HL-60/S4 (cell line): ENCODE results near the gene SLC6A13.

Experiments
- in situ Hi-C: fragments of 300-500 bp; cut with MboI; formaldehyde crosslinking; loops from 2 replicates; pipeline ENCODE4 v1.14.3; 2022; ENCODE audit warnings: low sequenced_read_pairs

SLC6A13 gene

DNA sequence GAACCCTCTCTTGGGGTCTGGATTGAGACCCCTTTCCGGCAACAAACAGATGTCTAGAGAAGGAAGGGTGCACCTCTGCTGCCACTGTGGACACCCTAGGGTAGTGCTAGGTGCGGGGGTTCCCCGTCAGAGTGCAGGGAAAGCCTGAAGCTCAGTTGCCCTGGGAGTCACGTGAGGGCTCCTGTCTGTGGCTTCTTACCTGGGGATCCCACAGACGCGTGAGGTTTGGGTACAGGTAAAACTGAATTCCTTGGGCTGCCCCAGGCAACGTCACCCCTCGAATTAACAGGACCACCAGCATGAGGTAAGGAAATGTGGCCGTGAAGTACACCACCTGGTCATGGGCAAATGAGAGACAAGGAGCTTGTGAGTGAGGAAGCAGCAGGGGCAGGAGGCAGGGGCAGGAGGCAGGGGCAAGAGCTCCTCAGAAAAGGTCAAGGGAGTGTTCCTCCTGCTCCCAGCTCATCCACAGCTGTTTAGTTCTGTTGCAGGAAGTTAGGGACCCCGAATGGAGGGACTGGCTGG lies 27.7 kb downstream of the SLC6A13 start:
- in situ Hi-C loops: no loop called here

DNA sequence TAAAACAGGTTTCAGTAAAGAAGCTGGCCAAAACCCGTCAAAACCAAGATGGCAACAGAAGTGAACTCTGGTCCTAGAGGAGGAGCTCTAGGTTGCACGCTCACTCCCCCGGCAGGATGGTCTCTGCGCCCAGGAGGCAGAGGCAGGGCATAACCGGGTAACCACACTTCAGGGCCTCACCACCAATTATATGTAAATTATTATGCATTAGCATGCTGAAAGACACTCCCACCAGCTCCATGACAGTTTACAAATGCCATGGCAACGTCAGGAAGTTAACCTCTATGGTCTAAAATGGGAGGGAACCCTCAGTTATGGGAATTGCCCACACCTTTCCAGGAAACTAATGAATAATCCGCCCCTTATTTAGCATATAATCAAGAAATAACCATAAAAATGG lies 28.6 kb downstream of the SLC6A13 start:
- in situ Hi-C loops: no loop called here

- in situ Hi-C loops: no loop called here
Observed at GRCh38 chr12:233615-233968, 29.0 kb downstream of the SLC6A13 start.

GRCh38 chr12:232731-233614 lies 29.7 kb downstream of the SLC6A13 start:
- in situ Hi-C loops: no loop called here

DNA sequence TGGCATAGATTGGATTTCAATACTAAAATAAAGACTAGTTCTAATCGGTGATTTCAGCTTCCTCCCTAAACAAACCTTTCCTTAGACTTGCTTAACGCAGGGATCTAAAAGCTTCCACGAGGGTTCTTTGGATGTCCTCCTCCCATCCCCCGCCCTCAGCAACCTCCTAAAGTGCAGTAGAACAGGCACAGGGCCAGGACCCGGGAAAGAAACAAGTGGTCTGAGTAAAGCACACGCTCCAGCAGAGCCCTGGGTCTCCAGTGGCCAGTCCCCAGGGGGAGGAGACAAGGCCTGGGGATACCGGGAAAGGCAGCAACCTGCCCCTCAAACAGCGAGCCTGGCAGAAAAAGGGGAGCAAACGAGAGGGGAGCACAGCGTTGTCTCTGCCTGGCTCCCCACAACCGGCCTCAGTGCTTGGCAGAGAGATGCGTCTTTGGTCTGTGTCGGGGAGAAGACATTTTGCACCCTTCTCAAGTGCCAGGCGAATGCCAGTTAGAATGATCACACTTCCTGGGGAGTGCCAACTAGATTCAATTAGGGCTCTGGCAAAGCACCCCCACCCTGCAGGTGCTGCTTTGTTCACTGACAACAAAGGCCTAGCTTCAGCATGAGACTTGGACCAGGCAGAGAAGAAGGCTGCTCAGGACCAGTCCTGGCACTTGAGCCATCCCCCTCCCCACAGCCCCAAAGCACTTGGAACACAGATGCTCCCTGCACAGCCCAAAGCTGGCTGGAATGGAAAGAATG lies 31.5 kb downstream of the SLC6A13 start:
- in situ Hi-C loops: no loop called here

DNA sequence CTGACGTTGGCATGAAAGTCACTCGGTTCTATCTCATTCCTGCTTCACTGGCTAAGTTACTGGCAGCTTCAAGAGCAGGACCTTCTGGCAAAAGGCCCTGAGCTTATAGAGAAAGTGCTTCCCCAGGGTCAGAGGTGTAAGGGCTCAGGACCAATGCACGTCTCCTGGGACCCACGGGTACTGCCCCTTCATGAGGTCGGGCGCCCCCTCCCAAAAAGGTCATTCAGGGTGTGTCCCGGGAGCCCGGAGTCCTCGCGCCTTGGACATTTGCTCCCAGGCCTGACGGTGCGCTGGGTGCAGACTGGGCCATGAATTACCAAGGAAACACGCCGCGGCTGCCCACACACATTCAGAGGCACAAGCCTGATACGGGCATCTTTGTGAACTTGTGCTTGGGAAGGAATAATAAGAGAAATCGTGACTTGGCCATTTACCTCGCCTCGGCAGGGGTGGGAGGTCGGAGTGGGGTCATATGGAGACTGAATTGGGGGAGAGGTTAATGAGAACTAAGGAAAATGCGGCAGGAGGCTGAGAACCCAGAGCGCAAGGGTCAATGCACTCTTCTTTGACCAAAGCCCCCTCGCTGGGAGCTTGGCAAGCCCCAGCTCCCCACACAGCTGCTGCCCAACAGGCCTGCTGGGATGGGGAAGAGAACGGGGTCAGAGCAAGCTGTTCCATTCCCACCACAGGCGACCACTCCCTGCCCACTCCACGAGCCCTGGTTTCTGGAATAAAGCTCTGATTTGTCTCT lies 33.0 kb downstream of the SLC6A13 start:
- in situ Hi-C loops: no loop called here

- in situ Hi-C loops: no loop called here
Observed at GRCh38 chr12:228846-229200, 33.8 kb downstream of the SLC6A13 start.

DNA sequence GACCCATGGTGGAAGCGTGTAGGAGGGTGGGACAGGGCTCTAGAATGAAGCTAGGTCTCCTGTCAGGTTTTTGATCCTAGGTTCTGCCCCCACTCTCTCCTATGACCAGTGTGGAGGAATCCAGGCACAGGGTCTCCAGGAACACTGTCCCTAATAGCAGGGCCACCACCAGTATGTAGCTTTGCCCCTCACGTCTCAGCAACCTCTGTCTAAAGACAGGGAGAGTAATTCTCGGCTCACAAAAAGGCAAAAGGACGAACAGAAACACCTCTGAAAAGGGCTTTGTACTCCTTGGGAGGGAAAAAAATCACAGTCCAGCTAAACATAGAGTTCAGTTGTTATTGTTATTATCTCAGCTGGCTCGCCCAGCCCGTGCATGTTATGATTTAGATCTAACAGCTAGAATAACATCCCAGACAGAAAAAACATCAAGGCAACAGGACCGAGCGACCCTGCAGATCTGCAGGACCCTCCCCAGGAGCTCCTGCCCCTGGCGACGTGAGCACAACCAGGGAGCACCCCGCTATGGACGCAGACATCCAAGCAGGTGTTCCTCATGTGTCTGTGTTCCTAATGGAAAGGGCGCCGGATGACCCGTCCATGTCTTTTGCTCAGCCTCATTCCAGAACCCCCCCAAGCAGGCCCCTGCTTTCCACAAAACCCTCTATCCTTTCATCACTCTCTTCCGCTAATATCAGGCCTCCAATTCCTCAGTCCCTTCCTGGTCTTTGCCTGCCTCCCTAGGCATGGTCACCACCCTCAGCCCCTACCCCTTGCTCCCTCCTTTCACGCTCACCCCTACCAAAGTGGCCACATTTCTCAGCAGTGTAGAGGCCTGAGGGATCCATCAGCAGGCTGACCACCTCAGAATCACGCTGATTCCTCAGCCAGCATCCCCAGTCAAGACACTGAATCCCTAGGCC lies 34.5 kb downstream of the SLC6A13 start:
- in situ Hi-C loops: no loop called here

DNA sequence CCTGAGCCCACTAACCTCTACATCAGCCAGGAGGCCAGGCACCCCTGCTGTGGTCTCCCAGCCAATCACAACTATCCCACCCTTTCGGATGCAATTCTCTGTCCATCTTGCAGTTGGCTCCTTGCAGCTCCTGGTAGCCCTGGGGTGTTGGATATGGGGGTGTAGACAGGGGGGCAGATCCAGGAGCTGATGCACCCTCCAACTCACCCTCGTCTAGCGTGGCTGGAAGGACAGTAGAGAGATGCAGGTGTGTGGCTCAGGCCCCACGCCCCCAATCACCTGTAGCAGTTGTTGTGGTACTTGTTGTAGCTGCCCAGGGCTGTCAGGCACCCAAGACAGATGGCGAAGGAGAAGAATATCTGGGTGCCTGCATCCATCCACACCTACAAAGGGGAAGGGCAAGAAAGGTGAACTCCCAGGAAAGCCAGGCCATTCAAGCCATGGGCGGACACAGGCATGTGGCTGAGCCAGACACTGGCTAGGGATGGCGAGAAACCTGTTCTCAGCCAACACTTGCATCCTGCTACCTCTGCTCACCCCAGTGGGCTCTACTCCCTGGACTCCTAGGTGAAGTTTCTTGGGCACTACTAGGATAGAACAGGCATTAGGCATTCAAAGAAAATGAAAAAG lies 35.2 kb downstream of the SLC6A13 start:
- in situ Hi-C loops: no loop called here

DNA sequence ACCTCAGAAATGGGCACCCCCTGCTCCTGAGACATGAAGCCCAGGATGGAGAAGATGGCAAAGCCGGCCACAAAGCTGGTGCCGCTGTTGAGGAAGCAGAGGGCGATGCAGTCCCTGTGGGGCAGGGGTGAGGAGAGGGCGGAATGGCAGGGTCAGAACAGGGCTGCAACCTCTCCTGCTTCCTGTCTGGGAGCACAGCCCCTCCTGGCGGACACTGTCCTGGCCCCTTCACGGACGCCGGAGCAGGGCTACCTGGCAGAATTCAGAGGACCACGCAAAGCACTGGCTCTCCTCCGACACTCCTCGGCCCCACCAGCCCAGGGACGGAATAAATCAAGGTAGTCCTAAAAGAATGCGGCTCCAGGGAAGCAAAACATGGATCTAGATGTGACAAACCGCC lies 36.2 kb downstream of the SLC6A13 start:
- in situ Hi-C loops: no loop called here

DNA sequence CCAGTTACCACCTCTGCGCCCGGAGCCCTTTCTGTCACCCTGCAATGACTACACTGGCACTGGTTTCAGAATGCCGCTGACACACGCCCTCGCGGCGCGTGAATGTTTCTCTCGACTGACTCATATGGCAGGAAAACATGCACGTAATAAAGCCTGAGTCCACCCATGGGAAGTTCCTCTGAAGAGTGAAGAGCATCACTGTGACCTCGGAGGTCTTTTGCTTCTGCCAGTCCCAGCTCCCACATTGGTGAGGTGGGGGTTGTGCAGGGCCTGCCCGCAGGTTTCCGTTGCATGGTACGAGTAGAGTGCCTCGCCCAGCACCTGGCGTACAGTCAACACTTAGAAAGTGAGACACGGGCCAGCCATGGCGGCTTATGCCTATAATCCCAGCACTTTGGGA lies 37.6 kb downstream of the SLC6A13 start:
- in situ Hi-C loops: no loop called here

DNA sequence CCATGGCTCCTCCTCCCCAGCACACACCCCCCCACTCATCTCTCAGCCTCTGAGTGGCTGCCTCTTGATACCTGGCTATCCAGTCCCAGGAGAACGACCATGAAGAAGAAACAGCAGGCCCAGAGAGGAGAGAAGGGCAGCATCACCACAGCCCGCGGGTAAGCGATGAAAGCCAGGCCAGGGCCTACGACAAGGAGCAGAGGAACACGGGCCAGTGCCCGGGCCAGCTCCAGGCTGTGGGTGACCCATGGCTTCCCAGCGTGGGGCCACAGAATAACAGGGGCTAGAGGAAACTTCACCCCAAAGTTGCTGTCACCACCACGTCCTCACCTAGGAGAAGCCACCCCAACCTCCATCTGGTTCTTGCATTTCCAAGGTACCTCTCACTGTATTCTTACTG lies 38.3 kb downstream of the SLC6A13 start:
- in situ Hi-C loops: no loop called here

- in situ Hi-C loops: no loop called here
Observed at GRCh38 chr12:223841-224240, 38.8 kb downstream of the SLC6A13 start.

DNA sequence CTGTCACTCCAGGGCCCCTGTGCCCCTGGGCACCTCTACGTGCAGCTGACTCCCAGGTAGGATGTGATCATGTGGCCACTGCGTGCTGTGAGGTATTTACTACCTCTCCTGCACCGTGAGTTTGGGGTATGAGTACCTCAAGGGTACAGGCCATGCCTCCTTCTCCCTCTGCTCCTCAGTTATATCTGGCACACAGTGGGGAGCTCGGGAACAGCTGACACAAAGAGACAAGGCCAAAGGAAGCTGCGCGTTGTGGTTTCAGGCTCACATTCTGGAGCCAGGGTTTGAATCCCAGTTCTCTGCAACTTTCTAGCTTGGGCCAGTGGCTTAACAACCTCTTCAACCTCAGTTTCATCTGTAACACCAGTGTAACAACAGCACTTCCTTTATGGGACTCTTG lies 40.9 kb downstream of the SLC6A13 start:
- in situ Hi-C loops: no loop called here

- in situ Hi-C loops: no loop called here
Observed at GRCh38 chr12:220946-221550, 41.6 kb downstream of the SLC6A13 start.

DNA sequence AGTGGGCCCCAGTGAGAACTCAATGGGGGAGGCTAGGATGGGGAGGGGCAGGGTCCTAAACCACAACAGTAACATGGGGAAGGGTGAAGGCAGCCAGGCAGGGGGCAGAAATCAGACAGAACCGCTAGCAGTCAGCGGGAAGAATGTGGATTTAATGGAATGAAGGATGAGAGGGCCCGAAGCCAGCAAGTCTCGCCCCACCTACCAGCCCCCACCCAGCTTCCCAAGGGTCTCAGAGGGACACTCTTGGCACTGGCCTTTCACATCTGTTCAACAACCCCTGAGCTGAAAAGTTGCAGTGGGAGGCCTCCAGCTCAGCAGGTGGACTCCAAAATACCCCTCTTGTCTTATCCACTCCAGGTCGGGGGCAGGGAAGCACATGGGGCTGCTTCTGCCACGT lies 42.1 kb downstream of the SLC6A13 start:
- in situ Hi-C loops: no loop called here

- in situ Hi-C loops: no loop called here
Observed at GRCh38 chr12:219891-220352, 42.7 kb downstream of the SLC6A13 start.

GRCh38 chr12:218728-219590 lies 43.7 kb downstream of the SLC6A13 start:
- in situ Hi-C loops: no loop called here
